Spleen (tissue), 7 donors: ENCODE measurements around the gene COL1A2.

ENCODE experiments used
- CTCF ChIP-seq, 11 experiments: fragments of 200-600 bp in 7 of 11; fragments of 450-650 bp in 4 of 11; sonication (generic) in 4 of 11; IDR thresholded peaks in 8 of 11; conservative IDR thresholded peaks in 3 of 11; 1 replicate in 7 of 11; 2 replicates in 4 of 11; pipeline versions ENCODE4 v1.4.0 to v1.8.0; 2016 to 2021; ENCODE audit warnings: antibody characterized with exemption in 11 of 11, inconsistent platforms in 4 of 11, mild to moderate bottlenecking in 1 of 11
- POLR2AphosphoS5 ChIP-seq, 3 donors: sonication (generic); formaldehyde crosslinking; IDR thresholded peaks; one replicate each; pipeline ENCODE4 v1.5.1; 2017; ENCODE audit warnings: antibody characterized with exemption in 3 of 3
- donor health status: DM: no; HTN: no; CAD: no; lungs with moderate emphysema.
- donor health status: DM: no; HTN: no; CAD: no.
- donor health status: DM: no; HTN: no; CAD: no.

DNA sequence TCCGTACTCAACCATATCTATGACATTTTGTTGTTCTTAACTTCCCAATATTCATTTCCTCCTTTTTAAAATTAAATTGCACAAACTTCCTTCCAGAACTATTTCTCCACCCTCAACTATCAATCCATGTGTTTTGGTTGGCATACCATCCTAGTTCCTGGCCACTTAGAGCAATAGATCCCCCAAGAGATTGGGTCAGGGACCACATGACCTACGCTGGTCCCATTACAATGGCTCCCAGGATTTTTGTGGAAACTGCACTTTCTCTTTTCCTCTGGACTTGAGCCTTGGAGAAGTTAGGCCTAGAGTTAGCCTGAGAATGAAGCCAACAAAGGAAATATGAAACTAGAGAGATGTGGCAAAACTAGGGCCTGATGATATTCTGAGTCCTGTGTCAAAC is 59.2 kb downstream of the COL1A2 start:
- TF ChIP-seq POLR2AphosphoS5 (IDR thresholded peaks at IDR 0.05) (no peak), CTCF (IDR thresholded peaks at IDR 0.05 in 8 of 11, conservative IDR thresholded peaks at IDR 0.05 in 3 of 11) (no peak)
